Kasumi-1 (cell line): Measurements from ENCODE around the gene CHI3L2.
"Not testable (repeated sequence)": the region's sequence is repeated elsewhere in the genome, so short reads cannot be mapped to it uniquely, and the experiment has no call there.

Source experiments
- DNase-seq, 2 experiments: peaks; one replicate each; lab custom pipeline; 2025; lab: John Stamatoyannopoulos, UW

Gene CHI3L2

DNA sequence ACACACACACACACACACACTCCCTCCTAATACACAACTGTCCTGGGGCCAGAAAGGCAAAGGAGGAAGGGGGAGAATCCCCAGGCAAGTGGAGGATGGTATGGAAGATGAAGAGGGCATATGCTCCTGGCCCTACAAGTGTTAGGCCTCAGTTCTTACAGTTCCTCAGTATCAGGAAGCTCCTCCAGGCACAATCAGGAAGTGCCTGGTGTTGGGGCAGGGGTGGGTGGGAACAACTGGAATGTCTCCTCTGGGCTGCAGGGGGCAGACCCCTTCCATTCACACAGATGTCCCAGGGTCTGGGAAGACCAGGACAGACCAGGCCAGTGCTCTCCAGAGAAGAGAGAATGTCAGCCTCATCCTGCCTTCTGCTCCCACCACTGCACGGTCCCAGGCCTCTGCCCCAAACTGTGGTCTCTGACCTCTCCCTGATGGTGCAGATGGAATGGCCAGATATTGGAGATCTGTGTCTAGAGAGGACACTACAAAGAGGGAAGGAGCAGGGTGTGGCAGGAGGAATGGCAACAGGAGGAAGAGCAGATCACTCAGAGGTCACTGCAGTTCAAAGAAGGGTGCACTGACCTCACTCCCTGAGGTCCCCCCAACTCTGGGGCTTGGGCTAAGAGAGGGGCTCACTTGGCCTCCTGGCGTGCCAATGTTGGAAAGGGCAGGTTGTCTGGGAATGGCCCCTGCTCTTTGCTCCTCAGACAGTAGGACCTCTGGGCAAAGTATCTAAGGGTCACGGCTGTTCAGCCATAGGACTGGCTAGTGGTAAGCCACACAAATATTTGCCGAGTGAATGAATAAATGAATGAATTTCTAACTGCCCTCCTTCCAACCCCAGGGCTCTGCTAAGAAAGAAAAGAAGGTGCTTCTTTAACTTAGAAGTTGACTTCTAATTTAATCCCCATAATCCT, 24.5 kb upstream of the CHI3L2 start:
- DNase-seq = peak; percentile 45 to 47

DNA sequence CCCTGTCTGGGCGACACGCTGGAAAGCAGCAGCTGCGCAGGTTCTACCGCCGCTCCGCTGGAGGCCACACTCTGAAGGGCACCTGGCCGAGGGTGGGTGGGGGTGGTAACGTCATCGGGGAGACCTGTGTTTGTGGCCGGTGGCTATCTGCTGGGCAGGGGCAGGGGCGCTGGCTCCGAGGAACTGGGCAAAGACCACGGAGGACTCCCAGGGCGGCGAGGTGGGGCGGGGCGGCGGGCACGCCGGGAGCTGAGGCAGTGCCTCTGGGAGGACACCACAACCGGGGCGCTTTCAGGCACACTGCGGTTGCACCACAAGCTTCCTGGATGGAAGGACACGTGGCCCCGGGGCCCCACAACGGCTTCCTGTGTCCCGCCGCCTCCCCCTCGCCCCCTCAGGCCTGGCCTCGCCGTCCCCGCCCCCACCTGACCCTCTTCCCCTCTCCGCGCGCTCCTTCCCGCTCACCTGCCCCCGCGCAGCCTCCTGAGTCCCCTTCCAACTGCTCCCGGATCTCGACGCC, 23.8 kb upstream of the CHI3L2 start:
- peak; percentile 79 to 84 for DNase-seq

DNA sequence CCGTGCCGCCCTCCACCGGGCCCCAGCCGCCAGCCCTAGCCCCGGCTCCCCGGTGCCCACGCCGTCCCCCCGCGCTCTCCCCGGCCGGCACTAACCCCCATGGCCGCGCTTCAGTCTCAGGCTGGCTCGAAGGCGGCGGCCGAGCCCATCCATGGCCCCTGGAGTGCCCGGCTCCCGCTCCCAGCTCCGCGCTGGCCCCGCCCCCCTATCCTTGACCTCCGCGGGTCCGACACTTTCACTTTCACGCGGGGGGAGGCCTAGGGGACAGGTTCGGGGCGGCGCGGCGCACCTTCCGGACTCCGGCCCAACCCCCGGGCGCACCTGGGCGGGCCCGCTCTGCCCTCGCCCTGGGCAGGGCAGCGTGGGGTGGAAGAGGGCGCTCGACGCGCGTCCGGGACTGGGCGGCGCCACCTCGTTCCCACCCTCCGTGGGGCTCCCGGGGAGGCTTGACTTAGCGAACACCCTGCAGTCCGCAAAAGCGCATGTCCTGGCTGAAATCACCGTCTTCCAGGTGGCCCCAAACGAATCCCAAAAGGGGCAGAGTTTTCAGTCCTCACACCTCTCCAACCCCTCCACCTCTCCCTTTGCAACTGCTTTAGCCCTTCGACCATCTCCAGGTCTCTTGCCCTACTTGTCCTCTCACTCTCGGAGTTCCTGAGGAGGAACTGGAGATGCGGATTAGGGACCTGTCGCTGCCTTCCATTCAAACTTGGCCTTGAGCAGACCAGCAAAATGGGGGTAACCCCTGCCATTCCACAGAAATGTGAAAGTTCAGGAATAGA, 23.1 kb upstream of the CHI3L2 start:
- DNase-seq = no peak

DNA sequence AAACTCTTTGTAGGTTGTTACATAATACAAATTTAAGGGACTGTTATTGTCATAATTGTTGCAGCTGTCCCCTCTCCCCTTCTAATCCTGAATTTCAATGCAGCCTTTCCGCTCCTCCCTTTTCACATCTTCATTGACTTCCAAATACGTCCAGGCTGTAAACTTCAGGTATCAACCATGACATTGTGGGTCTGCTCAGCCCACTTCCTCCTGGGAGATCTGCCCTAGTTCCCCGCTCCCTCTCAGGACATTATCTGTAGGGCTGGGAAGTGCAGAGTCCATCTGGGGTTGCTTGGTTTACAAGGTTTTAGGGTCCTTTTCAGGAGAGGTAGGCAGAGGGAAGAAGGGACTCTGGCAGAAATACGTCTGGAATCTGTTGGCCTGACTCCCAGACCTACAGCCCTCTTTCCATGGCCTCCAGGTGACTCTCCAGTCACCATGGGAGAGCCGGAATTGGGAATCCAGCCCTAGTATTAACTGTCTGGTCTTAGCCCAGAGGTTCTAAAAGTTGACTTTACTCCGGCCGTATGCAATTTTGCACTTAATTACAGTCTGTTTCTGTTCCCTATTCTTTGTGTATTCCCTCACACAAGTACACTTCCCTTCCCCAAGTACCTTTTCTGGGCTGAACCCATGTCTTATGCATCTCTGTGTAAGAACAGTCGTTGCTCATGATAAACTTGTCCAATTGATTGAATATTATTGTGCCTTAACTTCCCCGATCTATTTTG, 22.4 kb upstream of the CHI3L2 start:
- DNase-seq = peak in 1 of 2 experiments; percentile 6

DNA sequence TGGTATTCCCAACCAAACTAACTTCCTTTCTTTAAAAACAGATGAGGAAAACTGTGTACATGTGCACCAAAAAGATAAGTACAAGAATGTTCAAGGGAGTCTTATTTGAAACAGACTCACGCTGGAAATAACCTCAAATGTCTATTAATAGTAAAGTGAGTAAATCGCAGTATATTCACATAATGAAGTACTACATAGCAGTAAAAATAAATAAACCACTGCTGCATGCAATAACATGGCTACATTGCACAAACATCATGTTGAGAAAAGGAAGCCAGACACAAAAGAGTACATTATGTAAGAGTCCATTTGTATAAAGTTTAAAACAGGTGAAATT, 21.8 kb upstream of the CHI3L2 start:
- peak in 1 of 2 experiments; percentile 7 for DNase-seq

DNA sequence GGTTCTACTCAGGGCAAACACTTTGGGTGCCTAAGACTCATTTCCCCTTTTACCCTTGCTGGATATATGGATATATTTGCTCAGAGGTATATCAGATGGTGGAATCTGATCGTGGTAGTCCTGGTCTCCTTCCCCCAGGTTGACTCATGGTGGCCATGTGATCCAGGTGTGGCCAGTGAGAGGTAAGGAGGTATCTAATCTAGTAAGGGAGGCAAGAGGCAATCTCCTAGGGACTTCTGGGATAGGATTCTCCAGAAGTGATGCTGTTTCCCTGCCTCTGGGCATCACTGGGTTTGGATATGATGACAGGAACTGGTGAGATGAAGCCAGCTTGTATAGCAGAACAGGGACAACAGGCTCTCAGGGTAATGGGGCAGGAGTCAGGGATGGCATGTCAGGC, 18.6 kb upstream of the CHI3L2 start:
- no peak for DNase-seq

DNA sequence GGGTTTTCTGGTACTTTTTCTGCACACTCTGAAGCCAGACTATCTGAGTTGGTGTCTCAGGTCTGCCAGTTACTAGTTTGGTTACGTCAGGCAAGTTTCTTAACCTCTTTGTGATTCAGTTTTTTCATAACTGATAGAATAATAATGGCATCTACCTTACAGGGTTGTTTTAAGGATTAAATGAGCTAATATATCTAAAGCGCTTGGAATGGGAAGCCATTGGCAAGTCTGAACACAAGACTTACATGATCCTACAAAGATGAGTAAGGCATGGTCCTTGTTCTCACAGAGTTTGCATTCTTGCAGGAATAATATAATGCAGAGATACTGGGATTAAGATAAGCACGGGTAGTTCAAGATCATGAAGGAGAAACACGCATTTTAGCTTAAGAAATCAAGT, 17.9 kb upstream of the CHI3L2 start:
- DNase-seq = no peak

DNA sequence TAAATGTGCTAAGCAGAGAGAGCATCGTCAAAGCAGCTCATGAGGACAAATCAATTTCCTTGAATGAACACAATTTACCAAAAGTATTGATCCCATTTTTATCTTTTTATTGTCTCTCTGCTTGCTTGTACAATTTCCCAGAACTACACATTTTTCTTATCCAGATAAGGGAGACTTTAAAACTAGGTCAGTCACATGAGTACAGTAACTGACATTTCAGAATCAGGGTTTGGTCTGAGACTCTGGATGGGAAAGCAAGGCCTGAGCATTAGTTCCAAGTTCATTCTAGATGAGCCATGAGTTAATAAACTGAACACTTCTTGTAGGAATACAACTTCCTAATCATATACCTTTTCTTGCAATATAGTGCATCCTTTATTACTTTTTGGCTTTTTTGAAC, 15.6 kb upstream of the CHI3L2 start:
- DNase-seq = no peak

DNA sequence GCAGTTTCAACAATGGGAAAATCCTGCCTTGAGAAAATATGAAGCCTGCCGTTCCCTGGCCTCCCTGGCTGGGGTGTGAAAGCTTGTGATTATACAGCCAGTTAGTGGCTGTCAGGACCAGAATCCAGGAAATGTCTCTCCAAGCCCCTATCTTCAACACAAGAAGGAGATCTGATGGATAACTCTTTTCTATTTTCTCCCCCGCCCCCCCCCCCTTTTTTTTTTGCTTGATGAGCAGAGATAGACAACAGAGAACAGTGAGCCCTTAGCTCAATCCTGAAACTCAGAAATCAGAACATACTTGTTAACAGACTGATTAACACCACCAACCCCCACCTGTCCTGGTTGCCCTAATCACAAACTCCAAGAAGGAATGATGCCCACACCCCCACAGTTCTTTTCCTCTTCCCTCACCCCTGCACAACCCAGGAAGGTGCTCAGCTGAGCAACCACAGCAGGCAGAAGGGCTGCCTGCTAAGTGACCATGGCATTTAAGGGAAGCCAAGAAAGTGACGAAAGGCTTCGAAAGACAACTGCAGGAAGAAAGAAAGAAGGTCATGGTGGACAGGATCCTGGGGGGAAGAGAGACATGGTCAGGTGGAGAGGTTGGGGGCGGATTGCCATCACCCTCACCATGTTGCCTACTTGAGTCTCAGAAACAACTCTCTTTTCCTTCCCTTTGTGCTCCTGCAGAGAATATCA, 14.7 kb upstream of the CHI3L2 start:
- DNase-seq = no peak

DNA sequence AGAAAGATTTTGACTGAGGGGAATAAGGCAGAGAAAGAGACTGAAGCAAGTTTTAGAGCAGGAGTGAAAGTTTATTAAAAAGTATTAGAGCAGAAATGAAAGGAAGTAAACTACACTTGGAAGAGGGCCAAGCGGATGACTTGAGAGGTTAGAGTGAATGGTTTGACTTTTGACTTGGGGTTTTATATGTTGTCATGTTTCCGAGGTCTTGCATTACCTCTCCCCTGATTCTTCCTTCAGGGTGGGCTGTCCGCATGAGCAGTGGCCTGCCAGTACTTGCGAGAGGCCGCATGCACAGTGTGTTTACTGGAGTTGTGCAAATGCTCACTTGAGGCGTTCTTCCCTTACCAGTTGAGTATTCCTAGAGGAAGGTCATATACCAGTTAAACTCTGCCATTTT, 14.1 kb upstream of the CHI3L2 start:
- no peak for DNase-seq

DNA sequence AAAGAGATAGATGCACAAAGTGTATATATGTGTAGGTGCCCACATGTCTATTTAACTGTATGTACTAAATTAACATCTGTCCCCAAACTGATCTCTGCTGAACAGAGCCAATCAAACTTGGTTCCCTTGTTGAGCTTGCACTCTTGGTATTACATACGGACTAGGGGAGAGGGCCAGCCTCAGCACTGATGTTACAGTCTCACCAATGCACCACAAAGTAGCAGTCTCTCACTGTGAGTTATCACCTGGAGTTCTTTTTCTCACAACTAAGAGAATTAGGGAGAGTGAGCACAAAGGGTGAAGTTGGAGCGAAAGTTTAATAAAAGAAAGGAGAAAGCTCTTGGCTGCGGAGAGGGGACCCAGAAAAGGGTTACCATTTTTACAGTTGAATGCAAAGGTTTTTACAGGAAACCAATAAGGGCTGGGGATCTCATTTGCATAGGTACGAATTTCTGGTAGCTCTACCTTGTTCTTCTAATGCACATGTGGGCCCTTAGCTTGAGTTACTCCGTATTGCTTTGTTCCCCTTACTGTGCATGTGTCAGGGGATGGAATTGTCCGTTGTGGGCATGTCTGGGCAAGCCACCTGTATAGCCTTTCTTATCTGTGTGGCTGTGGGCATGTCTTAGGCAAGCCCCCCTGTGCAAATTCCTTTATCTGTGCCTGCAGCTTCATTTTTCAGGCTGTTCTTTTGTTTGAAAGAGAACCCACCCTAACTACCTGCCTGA, 13.3 kb upstream of the CHI3L2 start:
- DNase-seq = no peak

DNA sequence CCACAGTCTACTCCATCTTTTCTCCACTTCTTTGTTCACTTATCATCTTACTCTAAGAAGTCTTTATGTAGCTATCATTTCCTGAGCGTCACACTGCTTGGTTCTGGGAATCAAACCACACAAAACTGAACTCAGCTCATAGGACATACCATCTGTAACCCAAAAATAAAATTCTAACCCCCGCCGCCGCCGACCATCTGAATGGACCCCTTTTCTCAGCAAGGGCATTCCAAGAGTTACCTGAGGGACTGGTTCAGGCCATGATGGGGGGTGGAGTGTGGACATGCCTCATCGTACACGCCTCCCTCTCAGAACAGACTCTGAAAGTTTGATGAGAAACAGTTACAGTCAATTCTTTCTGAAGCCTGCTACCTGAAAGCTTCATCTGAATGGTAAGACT, 12.6 kb upstream of the CHI3L2 start:
- DNase-seq = no peak

DNA sequence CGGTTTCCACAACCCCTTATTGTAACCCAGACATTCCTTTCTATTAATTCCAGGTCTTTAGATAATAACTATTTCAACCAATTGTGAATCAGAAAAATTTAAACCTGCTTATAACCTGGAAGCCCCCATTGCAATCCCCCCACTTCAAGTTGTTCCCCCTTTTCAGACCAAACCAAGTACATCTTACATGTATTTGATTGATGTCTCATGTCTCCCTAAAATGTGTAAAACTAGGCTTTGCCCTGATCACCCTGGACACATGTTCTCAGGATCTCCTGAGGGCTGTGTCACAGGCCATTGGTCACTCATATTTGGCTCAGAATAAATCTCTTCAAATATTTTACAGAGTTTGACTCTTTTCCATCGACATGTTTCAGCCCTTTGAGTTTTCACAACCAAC, 12.2 kb upstream of the CHI3L2 start:
- not testable (repeated sequence) for DNase-seq

DNA sequence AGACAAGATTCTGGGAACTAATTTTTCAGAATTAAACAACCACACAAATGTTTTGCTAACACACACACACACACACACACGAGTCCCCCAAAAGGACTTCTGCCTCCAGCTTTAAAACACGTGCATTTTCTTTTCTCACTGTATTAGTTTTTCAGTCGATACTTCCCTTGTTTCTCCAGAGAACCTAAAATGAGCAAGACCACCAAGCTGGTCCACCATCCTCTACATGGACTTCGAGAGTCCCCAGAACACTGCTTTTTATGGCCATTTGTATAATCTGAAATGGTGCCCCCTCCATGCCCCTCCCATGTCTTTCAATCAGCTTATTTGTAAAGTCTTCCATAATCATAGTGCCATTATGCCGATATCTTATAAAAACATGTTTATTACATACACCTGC, 10.8 kb upstream of the CHI3L2 start:
- no peak for DNase-seq

DNA sequence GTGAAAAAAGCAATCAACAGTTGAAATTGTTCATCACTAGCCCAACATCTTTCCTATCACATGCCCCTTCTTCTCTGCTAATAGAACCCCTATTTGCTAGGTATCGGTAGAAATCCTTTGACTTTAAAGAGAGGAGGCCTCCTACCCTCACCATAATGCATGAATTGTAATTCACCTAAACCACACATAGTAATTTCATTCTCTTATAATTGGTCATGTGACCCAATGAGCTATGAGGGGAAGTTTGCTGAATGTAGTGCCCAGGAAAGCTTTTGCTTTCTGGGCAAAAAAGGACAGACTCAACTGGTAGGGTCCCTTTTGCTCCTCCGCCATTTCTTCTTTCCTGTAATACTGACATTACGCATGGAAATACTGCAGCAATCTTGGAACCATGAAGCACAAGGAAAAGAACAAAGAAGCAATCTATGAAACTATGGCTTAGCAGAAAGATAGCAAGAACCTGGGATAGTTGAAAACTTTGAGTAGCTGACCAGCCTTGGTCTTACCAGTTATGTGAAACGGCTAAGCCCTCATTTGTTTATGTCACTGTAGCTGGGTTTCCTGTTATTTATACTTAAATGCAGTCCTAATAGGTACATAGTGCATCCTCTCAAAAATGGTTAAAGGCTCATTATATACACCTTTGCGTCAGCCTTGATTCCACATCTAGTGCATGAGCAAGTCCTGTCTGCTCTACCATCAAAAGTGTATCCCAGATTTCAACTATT, 10.2 kb upstream of the CHI3L2 start:
- DNase-seq = no peak

DNA sequence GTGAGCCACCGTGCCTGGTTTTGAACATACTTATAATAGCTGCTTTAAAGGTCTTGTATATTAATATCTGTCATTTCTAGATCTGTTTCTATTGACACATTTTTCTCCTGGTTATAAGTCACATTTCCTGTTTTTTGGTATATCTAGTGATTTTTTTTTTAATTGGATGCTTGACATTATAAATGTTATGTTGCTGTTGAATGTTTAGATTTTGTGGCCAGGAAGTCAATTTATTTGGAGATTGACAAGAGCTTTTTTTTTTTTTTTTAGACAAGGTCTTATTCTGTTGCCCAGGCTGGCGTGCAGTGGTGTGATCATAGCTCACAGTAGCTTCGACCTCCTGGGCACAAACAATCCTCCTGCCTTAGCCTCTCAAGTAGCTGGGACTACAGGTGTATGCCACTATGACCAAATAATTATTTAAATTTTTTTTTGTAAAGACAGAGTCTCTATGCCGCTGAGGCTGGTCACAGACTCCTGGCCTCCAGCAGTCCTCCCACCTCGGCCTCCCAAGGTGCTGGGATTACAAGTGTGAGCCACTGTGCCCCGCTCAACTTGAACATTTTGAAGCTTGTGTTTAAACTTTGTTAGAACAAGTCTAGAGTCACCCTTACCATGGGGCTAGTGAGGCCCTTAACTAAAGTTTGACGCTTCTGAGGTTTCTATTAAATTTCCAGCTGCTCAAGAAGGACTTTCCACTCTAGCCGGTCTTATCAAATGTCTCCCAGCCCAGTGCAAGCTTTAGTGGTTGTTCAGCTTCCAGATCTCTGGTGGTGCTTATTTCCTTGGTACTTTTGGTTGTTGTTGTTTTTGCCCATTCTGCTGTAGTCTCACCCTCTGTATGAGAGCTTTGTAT, 8.6 kb upstream of the CHI3L2 start:
- DNase-seq = no peak

DNA sequence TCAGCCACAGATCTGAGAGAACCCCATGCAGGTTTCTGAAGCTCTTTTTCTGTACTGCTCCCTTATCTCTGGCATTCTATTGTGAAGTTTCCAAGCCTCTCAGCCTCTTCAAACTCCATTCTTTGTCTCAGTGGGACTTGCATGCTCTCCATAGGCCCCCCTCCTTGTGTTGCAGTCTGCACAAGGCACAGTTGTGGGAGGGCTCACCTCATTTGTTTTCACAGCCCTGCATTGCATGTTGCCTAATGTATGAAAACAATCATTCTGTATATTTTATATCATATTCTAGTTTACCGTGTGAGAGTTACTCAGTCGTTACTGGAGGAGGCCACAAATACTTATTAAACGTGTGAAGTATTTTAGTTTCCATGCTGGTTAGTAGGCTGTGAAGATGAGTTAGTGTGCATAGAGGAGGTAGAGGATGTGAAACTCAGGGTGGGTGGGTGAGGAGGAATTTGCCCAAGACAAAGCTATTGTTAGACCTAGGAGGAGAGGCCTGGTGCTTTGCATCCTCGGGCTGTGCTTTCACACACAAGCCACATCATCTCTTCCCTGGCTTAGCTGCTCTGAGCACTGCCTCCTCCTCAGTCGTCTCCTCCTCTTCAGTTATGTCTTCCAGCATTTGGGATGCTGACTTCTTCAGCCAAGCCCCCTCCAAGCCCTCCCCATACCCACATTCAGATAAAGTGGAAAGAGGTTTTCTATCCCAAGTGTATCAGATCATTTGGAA, 7.8 kb upstream of the CHI3L2 start:
- no peak for DNase-seq

DNA sequence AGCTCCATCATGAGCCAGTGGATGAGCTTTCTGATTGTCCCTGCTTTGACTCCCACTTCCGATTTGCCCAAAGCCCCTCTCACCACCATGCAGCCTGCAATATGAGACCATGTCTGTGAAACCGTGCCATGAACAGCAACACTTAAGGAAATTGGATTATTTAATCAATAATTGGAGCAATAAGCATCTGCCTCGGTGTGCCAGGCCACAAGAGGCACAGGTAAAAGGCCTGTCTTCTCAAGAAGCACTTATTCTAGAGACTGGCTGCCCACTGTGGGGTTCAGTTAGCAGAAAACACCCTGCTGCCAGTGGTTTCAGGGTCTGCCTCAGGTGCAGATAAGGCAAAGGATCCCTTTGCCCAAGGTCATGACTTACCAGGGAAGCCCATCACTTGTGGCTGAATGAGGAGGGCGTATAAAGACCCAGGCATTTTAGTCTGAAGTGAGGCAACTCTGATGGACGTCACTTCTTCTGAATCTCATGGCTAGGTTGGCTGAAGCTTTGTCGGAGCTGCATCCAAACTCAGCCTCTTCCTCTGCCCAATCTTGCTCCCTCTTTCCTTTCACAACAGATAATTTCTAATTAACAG, 7.1 kb upstream of the CHI3L2 start:
- no peak for DNase-seq
